ENCODE results near the gene CTRB2.
"Not testable (repeated sequence)": the region's sequence is repeated elsewhere in the genome, so short reads cannot be mapped to it uniquely, and the experiment has no call there.

CTRB2 gene

DNA sequence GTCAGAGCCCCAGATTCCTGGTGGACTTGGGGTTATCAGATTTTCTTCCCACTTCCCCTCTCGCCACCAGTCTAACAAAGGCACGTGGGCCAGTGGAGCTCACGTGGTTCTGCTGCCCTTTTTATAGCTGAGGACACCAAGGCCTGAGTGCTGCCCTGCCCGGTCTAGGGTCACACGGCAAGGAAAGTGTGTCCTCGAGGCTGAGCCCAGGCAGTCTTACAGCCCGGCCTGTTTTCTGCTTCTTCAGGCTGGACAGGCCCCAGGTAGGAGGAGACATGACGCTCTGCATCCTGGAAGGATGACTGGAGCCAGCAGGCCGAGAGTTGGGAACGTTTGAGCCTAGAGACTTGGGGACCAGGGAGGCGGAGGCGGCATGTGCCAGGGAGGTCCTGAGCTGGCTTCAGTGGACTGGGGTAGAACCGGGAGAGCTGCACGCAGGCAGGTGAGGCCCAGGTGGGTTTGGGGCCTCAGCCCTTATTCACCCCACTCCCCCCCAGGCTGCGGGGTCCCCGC is 15.4 kb upstream of the CTRB2 start:
- Histone ChIP-seq H3K4me1 (ENCODE audit: control insufficient read depth, insufficient read depth, low read length) (no peaks in the 10 kb centered on the region), H3K9me3 (ENCODE audit: control insufficient read depth, insufficient read depth, low read length) (no peaks in the 10 kb centered on the region), H3K27me3 (ENCODE audit: control insufficient read depth, insufficient read depth, low read length) (no peaks in the 10 kb centered on the region), H3K36me3 (ENCODE audit: control insufficient read depth, insufficient read depth, low read length) (no peaks in the 10 kb centered on the region), H3K9ac (ENCODE audit: low read depth, low read length) (peak overlapping the region; percentile 24), H3K4me3 (ENCODE audit: low read depth, low read length) (no peak overlapping the region)

DNA sequence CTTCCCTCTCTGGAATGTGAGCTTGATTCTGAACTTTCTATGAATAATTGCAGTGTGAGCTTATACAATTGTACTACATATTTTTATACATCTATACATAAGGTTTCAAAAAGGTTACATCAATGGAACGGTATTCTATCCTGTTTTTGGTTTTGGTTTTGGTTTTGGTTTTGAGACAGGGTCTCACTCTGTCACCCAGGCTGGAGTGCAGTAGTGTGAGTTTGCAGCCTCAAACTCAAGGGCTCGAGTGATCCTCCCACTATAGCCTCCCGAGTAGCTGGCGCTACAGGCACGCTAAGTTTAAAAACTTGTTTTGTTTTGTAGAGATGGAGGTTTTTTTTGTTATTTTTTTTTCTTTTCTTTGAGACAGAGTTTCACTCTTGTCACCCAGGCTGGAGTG is 12.9 kb upstream of the CTRB2 start:
- Histone ChIP-seq H3K9ac (ENCODE audit: low read depth, low read length) (no peak overlapping the region), H3K27me3 (ENCODE audit: control insufficient read depth, insufficient read depth, low read length) (no peaks in the 10 kb centered on the region), H3K9me3 (ENCODE audit: control insufficient read depth, insufficient read depth, low read length) (no peaks in the 10 kb centered on the region), H3K4me3 (ENCODE audit: low read depth, low read length) (no peak overlapping the region), H3K4me1 (ENCODE audit: control insufficient read depth, insufficient read depth, low read length) (no peaks in the 10 kb centered on the region), H3K36me3 (ENCODE audit: control insufficient read depth, insufficient read depth, low read length) (no peaks in the 10 kb centered on the region)

DNA sequence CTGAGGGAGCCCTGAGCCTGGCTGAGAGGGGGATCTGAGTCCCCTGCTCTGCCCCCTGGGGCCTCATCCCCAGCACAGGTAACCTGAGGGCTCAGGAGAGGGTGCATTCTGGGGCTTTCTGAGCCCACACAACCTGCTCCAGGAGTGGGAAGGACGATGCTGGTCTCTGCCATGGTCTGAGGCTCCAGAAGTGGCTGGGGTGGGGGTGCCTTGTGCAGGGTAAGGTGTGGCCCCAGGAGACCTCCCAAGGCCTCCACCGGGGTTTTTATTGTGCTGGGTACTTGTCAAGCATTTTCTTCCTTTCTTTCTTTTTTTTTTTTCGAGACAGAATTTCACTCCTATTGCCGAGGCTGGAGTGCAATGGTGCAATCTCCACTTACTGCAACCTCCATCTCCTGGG is 12.1 kb upstream of the CTRB2 start:
- no peaks in the 10 kb centered on the region for H3K27me3 ChIP-seq (ENCODE audit: control insufficient read depth, insufficient read depth, low read length)
- no peaks in the 10 kb centered on the region for H3K9me3 ChIP-seq (ENCODE audit: control insufficient read depth, insufficient read depth, low read length)
- H3K36me3 ChIP-seq (ENCODE audit: control insufficient read depth, insufficient read depth, low read length), result no peaks in the 10 kb centered on the region
- H3K4me3 ChIP-seq (ENCODE audit: low read depth, low read length), result no peak overlapping the region
- no peak overlapping the region for H3K9ac ChIP-seq (ENCODE audit: low read depth, low read length)
- H3K4me1 ChIP-seq (ENCODE audit: control insufficient read depth, insufficient read depth, low read length), result no peaks in the 10 kb centered on the region

DNA sequence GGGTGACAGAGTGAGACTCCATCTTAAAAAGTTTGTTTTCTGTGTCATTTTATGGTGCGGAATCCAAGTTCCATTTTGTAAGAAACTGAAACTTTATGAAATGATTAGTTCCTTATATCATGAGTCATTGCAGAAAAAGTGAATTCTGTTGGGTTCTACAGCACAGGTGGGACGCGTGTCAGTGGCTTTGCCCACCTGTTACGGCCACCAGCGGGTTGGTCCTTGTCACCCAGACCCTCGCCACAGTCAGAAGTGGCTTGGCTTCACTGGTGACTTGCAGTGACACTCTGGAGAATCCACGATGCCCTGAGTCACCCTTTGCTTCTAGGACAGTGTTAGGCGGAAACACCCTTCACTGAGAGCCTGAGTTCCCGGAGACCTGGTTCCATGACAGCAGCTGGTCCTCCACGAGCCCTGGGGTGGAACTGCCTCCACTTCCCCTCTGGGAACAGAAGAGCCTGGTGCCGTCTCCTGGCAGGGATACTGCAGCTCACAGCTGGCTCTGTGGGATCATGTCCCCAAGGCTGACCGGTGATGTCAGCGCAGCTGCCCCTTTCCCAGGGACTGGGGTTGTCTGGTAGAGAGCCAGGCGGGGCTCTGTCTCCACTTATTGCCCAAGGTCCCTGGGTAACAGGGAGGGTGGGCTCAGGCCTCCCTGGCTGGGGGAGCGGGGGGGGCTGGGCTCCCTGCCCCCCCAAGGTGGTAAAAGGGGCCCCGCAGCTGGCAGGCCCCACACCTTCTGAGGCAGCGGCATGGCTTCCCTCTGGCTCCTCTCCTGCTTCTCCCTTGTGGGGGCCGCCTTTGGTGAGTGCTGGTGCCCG is 11.5 kb upstream of the CTRB2 start, which contains the start of gene CTRB1:
TSS of gene CTRB1 (plus strand) at position 733 of the 821 bp plus-strand sequence. CDS start at position 753, 20 bp downstream.
- H3K4me1 ChIP-seq (ENCODE audit: control insufficient read depth, insufficient read depth, low read length), result no peaks in the 10 kb centered on the region
- no peaks in the 10 kb centered on the region for H3K9me3 ChIP-seq (ENCODE audit: control insufficient read depth, insufficient read depth, low read length)
- H3K27me3 ChIP-seq (ENCODE audit: control insufficient read depth, insufficient read depth, low read length), result no peaks in the 10 kb centered on the region
- H3K36me3 ChIP-seq (ENCODE audit: control insufficient read depth, insufficient read depth, low read length), result no peaks in the 10 kb centered on the region
- H3K4me3 ChIP-seq (ENCODE audit: low read depth, low read length), result no peak within 1 kb of the TSS
- H3K9ac ChIP-seq (ENCODE audit: low read depth, low read length), result no peak within 1 kb of the TSS

DNA sequence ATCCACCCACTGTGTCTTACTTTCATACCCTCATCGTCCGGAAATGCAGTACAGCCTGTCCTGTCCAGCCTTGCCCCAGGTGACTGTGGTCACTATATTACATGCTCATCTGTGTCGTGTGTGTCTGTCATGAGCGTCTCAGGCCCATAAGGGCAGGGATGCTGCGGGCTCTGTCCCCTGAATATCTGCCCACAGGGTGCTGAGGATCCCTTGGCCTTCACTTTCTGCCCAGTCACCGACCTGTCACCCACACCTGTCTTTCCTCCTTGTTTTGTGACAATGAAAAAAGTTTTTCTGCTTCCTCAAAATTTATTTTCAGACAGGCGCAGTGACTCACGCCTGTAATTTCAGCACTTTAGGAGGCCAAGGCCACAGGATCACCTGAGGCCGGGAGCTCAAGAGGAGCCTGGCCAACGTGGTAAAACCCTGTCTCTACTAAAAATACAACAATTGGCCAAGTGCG is 10.5 kb upstream of the CTRB2 start:
- Histone ChIP-seq H3K9ac (ENCODE audit: low read depth, low read length) (no peak overlapping the region), H3K4me3 (ENCODE audit: low read depth, low read length) (no peak overlapping the region), H3K4me1 (ENCODE audit: control insufficient read depth, insufficient read depth, low read length) (no peaks in the 10 kb centered on the region), H3K27me3 (ENCODE audit: control insufficient read depth, insufficient read depth, low read length) (no peaks in the 10 kb centered on the region), H3K9me3 (ENCODE audit: control insufficient read depth, insufficient read depth, low read length) (no peaks in the 10 kb centered on the region), H3K36me3 (ENCODE audit: control insufficient read depth, insufficient read depth, low read length) (no peaks in the 10 kb centered on the region)

DNA sequence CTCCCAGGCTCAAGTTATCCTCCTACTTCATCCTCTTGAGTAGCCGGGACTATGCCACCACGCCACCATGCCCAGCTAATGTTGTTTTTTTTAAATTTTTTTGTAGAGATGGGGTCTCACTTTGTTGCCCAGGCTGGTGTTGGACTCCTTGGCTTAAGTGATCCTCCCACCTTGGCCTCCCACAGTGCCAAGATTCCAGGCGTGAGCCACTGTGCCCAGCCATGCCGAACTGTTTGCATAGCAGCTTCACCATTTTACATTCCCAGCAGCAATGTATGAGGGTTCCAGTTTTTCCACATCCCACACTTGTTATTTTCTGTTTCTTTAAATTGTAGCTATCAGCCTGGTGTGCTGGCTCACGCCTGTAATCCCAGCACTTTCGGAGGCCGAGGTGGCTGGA is 9.6 kb upstream of the CTRB2 start:
- H3K9me3 ChIP-seq (ENCODE audit: control insufficient read depth, insufficient read depth, low read length), result no peaks in the 10 kb centered on the region
- no peak overlapping the region for H3K9ac ChIP-seq (ENCODE audit: low read depth, low read length)
- no peaks in the 10 kb centered on the region for H3K27me3 ChIP-seq (ENCODE audit: control insufficient read depth, insufficient read depth, low read length)
- no peaks in the 10 kb centered on the region for H3K4me1 ChIP-seq (ENCODE audit: control insufficient read depth, insufficient read depth, low read length)
- no peak overlapping the region for H3K4me3 ChIP-seq (ENCODE audit: low read depth, low read length)
- H3K36me3 ChIP-seq (ENCODE audit: control insufficient read depth, insufficient read depth, low read length), result no peaks in the 10 kb centered on the region

DNA sequence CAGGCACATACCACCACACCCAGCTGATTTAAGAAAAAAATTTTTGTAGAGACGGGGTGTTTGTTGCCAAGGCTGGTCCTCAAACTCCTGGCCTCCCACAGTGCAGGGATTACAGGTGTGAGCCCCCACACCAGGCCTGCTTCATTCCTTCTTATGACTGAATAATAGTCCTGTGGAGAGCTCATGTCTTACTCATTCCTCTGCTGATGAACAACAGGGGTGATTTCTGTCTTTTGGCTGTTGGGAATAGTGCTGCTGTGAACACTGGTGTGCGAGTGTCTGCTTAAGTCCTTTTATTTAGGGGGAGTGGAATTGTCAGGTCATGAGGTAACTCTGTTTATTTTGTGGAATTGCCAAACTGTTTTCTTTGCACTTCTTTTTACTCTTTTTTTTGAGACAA is 9.2 kb upstream of the CTRB2 start:
- Histone ChIP-seq H3K4me3 (ENCODE audit: low read depth, low read length) (no peak overlapping the region), H3K27me3 (ENCODE audit: control insufficient read depth, insufficient read depth, low read length) (no peaks in the 10 kb centered on the region), H3K4me1 (ENCODE audit: control insufficient read depth, insufficient read depth, low read length) (no peaks in the 10 kb centered on the region), H3K36me3 (ENCODE audit: control insufficient read depth, insufficient read depth, low read length) (no peaks in the 10 kb centered on the region), H3K9ac (ENCODE audit: low read depth, low read length) (no peak overlapping the region), H3K9me3 (ENCODE audit: control insufficient read depth, insufficient read depth, low read length) (no peaks in the 10 kb centered on the region)

DNA sequence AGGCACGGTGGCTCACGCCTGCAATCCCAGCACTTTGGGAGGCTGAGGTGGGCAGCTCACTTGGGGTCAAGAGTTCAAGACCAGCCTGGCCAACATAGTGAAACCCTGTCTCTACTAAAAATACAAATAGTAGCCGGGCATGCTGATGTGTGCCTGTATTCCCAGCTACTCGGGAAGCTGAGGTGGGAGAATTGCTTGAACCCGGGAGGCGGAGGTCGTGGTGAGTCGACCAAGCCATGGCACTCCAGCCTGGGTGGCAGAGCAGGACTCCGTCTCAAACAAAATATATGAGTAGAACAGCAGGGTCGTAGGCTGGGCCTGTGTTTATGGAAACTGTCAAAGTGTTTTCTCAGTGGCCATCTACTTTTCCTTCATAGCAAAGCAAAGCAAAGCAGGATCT is 4.3 kb upstream of the CTRB2 start:
- not testable (repeated sequence) for H3K4me3 ChIP-seq (ENCODE audit: low read depth, low read length); H3K36me3 ChIP-seq (ENCODE audit: control insufficient read depth, insufficient read depth, low read length); H3K4me1 ChIP-seq (ENCODE audit: control insufficient read depth, insufficient read depth, low read length); H3K27me3 ChIP-seq (ENCODE audit: control insufficient read depth, insufficient read depth, low read length); H3K9me3 ChIP-seq (ENCODE audit: control insufficient read depth, insufficient read depth, low read length); H3K9ac ChIP-seq (ENCODE audit: low read depth, low read length)

DNA sequence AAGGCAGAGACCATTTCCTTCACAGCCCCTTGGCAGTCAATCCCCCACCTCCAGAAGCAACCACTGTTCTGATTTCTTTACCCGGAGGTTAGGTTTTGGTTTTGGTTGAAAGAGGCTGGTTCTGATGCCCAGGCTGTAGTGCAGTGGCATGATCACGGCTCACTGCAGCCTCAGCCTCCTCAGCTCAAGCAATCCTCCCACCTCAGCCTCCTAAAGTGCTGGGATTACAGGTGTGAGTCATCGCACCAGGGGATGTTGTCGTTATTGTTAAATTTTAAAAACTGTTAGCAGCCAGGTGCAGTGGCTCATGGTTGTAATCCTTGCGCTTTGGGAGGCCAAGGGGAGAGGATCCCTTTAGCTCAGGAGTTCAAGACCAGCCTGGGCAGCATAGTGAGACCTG is 3.0 kb upstream of the CTRB2 start:
- H3K4me3 ChIP-seq (ENCODE audit: low read depth, low read length), result no peak overlapping the region
- no peaks in the 10 kb centered on the region for H3K4me1 ChIP-seq (ENCODE audit: control insufficient read depth, insufficient read depth, low read length)
- H3K9me3 ChIP-seq (ENCODE audit: control insufficient read depth, insufficient read depth, low read length), result no peaks in the 10 kb centered on the region
- H3K9ac ChIP-seq (ENCODE audit: low read depth, low read length), result no peak overlapping the region
- H3K36me3 ChIP-seq (ENCODE audit: control insufficient read depth, insufficient read depth, low read length), result no peaks in the 10 kb centered on the region
- H3K27me3 ChIP-seq (ENCODE audit: control insufficient read depth, insufficient read depth, low read length), result no peaks in the 10 kb centered on the region

DNA sequence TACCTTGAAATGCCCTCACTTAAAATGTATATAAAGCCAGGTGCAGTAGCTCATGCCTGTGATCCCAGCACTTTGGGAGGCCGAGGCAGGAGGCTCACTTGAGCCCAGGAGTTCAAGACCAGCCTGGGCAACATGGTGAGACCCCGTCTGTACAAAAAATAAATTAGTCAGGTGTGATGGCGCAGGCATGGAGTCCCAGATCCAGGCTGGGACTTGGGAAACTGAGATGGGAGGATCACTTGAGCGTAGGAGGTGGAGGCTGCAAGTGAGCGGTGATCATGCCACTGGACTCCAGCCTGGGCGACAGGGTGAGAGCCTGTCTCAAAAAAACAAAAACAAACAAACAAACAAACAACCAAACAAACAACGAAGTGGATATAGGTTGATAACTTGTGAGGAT is 2.6 kb upstream of the CTRB2 start:
- not testable (repeated sequence) for H3K9me3 ChIP-seq (ENCODE audit: control insufficient read depth, insufficient read depth, low read length); H3K27me3 ChIP-seq (ENCODE audit: control insufficient read depth, insufficient read depth, low read length); H3K4me1 ChIP-seq (ENCODE audit: control insufficient read depth, insufficient read depth, low read length)

DNA sequence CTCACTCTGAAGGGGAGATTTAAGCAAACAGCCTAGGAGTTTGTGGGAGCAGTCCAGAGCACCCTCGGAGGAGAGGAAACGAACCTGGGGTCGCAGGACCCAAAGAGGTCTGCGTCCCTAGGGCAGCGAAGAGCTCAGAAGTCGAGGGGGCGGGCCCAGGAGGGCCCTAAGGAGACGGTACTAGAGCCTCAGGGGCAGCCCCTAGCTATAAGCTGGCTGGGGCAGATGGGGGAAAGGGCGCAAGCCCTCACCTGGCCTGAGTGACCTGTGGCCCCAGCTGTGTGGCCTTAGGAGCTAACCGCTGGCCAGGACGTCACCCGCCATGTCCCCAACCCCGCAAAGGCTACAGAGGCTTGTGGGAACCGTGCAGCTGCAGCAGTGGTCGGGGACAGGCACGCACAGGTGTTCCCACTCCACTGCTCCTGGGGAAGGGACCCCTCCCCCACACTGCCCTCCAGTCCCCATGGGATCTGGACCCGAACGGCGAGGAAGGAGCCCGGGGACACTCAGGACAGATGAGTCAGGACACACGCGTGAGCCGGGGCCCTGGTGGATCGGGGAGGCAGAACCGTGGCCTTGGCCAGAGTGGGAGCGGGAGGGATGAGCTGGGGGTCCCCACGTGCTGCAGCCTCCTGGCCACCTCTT is 2.0 kb upstream of the CTRB2 start:
- Histone ChIP-seq H3K36me3 (ENCODE audit: control insufficient read depth, insufficient read depth, low read length) (no peaks in the 10 kb centered on the region), H3K9me3 (ENCODE audit: control insufficient read depth, insufficient read depth, low read length) (no peaks in the 10 kb centered on the region), H3K4me1 (ENCODE audit: control insufficient read depth, insufficient read depth, low read length) (no peaks in the 10 kb centered on the region), H3K4me3 (ENCODE audit: low read depth, low read length) (no peak overlapping the region), H3K27me3 (ENCODE audit: control insufficient read depth, insufficient read depth, low read length) (no peaks in the 10 kb centered on the region), H3K9ac (ENCODE audit: low read depth, low read length) (no peak overlapping the region)

More for the DNA sequence above, 2.6 kb upstream of the CTRB2 start:
- H3K9ac ChIP-seq (ENCODE audit: low read depth, low read length); H3K4me3 ChIP-seq (ENCODE audit: low read depth, low read length); H3K36me3 ChIP-seq (ENCODE audit: control insufficient read depth, insufficient read depth, low read length): not testable (repeated sequence)

All from iPS-15b (cell line).